ENCODE measurements around the gene TNFAIP8L1.
A peak's percentile ranks its signal among the peaks of the same experiment; 100 is the strongest.

TNFAIP8L1 gene

GRCh38 chr19:4692251-4693077 is 53.1 kb downstream of the TNFAIP8L1 start:
- no peak overlapping the region for H3K4me3 ChIP-seq (replicated peaks in 1 of 2; ENCODE audit: low read depth in 2 of 2, low read length in 2 of 2)
- no peak for TF ChIP-seq CTCF (IDR thresholded peaks at IDR 0.05; ENCODE audit: low read depth, low read length)
- no peak for DNase-seq (ENCODE audit: low read depth in 2 of 2)

GRCh38 chr19:4693078-4693350 is 53.7 kb downstream of the TNFAIP8L1 start:
- no peak for TF ChIP-seq CTCF (IDR thresholded peaks at IDR 0.05; ENCODE audit: low read depth, low read length)

GRCh38 chr19:4693471-4694121 is 54.3 kb downstream of the TNFAIP8L1 start:
- no peak for TF ChIP-seq CTCF (IDR thresholded peaks at IDR 0.05; ENCODE audit: low read depth, low read length)
- no peak for DNase-seq (ENCODE audit: low read depth in 2 of 2)
- H3K4me3 ChIP-seq (replicated peaks in 1 of 2; ENCODE audit: low read depth in 2 of 2, low read length in 2 of 2): no peak overlapping the region

More at GRCh38 chr19:4693078-4693350, 53.7 kb downstream of the TNFAIP8L1 start:
- DNase-seq (ENCODE audit: low read depth in 2 of 2): no peak
- no peak overlapping the region for H3K4me3 ChIP-seq (replicated peaks in 1 of 2; ENCODE audit: low read depth in 2 of 2, low read length in 2 of 2)

GRCh38 chr19:4694211-4694987 is 55.1 kb downstream of the TNFAIP8L1 start:
- peak; percentile 83 to 98 for DNase-seq (ENCODE audit: low read depth in 2 of 2)
- TF ChIP-seq CTCF (IDR thresholded peaks at IDR 0.05; ENCODE audit: low read depth, low read length): no peak
- H3K4me3 ChIP-seq (replicated peaks in 1 of 2; ENCODE audit: low read depth in 2 of 2, low read length in 2 of 2): no peak overlapping the region

- DNase-seq (ENCODE audit: low read depth in 2 of 2): no peak
- no peak for TF ChIP-seq CTCF (IDR thresholded peaks at IDR 0.05; ENCODE audit: low read depth, low read length)
- H3K4me3 ChIP-seq (replicated peaks in 1 of 2; ENCODE audit: low read depth in 2 of 2, low read length in 2 of 2): no peak overlapping the region
Observed at GRCh38 chr19:4695224-4695731, 56.0 kb downstream of the TNFAIP8L1 start.

GRCh38 chr19:4697304-4697703 is 58.0 kb downstream of the TNFAIP8L1 start:
- TF ChIP-seq CTCF (IDR thresholded peaks at IDR 0.05; ENCODE audit: low read depth, low read length): no peak
- no peak for DNase-seq (ENCODE audit: low read depth in 2 of 2)

More at GRCh38 chr19:4697304-4697703, 58.0 kb downstream of the TNFAIP8L1 start:
- H3K4me3 ChIP-seq (replicated peaks in 1 of 2; ENCODE audit: low read depth in 2 of 2, low read length in 2 of 2): no peak overlapping the region

Data from cardiac fibroblast (primary cell).